ENCODE measurements around the gene KHNYN. TPM values are rescaled to one million over a fixed set of nuclear protein-coding genes. Genes with fewer than 3 reads are reported as not detected.

The KHNYN gene
- total and polyA plus RNA-seq, 2 experiments from 2014 or later = 35.7 to 90.7 TPM

DNA sequence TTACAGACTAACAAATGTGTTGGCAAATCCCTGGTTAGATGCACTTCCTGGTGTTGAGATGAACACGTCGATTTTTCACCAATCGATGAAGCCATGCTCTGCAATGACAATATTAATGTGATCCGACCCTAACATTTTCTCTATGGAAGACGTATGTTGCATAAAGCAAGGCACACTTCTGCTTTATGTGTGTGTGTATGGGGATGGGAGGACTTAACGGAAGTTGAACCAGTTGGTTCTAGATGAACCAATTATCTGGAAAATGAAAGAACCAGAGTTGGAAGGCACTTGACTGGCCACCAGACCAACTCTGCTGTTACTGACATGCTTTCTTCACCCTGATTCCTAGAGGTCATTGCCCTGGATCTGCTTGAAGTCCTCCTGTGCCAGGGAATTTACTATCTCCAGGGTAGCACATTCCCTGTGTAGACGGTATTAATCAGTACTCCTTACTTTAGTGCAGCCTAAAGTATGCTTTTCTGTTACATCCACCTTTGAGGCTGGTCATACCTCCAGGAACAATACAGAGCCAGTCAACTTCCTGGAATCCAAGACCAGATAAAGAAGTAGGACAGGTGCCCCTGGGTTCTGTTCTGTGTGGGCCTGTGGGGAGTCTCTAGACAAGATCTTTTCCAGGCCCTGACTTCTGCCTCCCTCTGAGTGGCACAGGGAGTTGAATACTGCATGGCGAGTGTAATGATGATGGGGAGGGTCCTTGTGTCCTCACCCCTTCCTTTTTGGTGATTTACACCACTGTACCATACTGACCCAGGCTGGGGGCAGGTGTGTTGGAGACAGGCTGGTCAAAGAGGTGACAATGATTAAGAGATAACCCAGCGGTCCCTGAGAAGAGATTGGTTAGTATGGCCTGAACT, 8.7 kb downstream of the KHNYN start:
- Histone ChIP-seq H3K27me3 (no peaks in the 10 kb centered on the region), H3K9me3 (ENCODE audit: low read depth) (no peaks in the 10 kb centered on the region), H3K4me3 (no peak overlapping the region), H3K27ac (no peak overlapping the region), H3K4me1 (ENCODE audit: low read depth) (peaks cover 6% of the 10 kb centered on the region), H3K36me3 (peaks cover 30% of the 10 kb centered on the region)
- TF ChIP-seq, protein P1, sequence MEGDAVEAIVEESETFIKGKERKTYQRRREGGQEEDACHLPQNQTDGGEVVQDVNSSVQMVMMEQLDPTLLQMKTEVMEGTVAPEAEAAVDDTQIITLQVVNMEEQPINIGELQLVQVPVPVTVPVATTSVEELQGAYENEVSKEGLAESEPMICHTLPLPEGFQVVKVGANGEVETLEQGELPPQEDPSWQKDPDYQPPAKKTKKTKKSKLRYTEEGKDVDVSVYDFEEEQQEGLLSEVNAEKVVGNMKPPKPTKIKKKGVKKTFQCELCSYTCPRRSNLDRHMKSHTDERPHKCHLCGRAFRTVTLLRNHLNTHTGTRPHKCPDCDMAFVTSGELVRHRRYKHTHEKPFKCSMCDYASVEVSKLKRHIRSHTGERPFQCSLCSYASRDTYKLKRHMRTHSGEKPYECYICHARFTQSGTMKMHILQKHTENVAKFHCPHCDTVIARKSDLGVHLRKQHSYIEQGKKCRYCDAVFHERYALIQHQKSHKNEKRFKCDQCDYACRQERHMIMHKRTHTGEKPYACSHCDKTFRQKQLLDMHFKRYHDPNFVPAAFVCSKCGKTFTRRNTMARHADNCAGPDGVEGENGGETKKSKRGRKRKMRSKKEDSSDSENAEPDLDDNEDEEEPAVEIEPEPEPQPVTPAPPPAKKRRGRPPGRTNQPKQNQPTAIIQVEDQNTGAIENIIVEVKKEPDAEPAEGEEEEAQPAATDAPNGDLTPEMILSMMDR (IDR thresholded peaks at IDR 0.05; ENCODE audit: low read depth, low read length) = no peak
- no peak for DNase-seq (ENCODE audit: low read depth in 1 of 2, low spot score in 1 of 2)

- no peak for DNase-seq (ENCODE audit: low read depth in 1 of 2, low spot score in 1 of 2)
- peaks cover 8% of the 10 kb centered on the region for H3K4me1 ChIP-seq (ENCODE audit: low read depth)
- H3K27me3 ChIP-seq = no peaks in the 10 kb centered on the region
- no peaks in the 10 kb centered on the region for H3K9me3 ChIP-seq (ENCODE audit: low read depth)
- no peak overlapping the region for H3K27ac ChIP-seq
- H3K4me3 ChIP-seq = no peak overlapping the region
- TF ChIP-seq, protein P1 (IDR thresholded peaks at IDR 0.05; ENCODE audit: low read depth, low read length) = no peak
- H3K36me3 ChIP-seq = peaks cover 23% of the 10 kb centered on the region
Observed at GRCh38 chr14:24439257-24439656, 9.5 kb downstream of the KHNYN start.

- Histone ChIP-seq H3K27me3 (no peaks in the 10 kb centered on the region), H3K27ac (no peak overlapping the region), H3K9me3 (ENCODE audit: low read depth) (no peaks in the 10 kb centered on the region), H3K36me3 (peaks cover 23% of the 10 kb centered on the region), H3K4me1 (ENCODE audit: low read depth) (peaks cover 8% of the 10 kb centered on the region), H3K4me3 (no peak overlapping the region)
- TF ChIP-seq, protein P1 (IDR thresholded peaks at IDR 0.05; ENCODE audit: low read depth, low read length) = no peak
- no peak for DNase-seq (ENCODE audit: low read depth in 1 of 2, low spot score in 1 of 2)
Observed at GRCh38 chr14:24439830-24440605, 10.3 kb downstream of the KHNYN start.

DNA sequence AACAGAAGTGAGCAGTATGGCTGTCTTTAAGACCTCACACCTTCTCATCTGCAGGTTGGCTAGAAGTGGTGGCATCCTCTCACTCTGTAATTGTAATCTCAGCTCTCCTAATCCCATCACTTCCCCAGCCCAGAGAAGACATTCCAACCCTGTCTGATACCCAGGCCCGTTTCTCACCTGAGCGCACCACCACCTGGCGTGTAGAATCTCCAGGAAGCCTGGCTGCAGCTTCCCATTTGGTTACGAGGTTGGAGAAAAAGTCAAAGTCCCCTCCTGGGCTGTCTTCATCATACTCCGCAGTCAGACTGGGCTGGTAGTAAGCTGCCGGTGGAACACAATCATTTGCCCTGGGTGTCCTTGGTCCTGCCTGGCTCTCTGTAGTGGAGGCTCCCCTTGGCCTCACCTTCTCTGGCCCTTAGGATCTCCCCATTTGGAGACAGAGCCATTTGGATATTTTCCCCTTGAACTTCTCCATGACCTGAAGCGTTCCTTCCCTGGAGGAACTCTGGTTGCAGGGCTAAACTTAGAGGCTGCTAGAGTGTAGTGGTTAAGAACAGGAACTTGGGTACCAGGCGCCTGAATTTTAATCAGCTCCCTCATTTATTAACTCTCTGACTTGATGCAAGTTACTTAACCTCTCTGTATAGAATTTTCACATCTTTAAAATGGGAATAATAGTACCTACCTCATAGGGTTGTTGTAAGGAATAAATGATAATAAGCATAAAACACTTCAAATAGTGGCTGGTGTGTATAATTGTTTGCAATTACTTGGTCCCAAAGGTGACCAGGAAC, 11.0 kb downstream of the KHNYN start:
- TF ChIP-seq, protein P1 (IDR thresholded peaks at IDR 0.05; ENCODE audit: low read depth, low read length) = no peak
- no peak overlapping the region for H3K27ac ChIP-seq
- no peaks in the 10 kb centered on the region for H3K27me3 ChIP-seq
- DNase-seq (ENCODE audit: low read depth in 1 of 2, low spot score in 1 of 2) = no peak
- no peaks in the 10 kb centered on the region for H3K9me3 ChIP-seq (ENCODE audit: low read depth)
- peaks cover 23% of the 10 kb centered on the region for H3K36me3 ChIP-seq
- peaks cover 8% of the 10 kb centered on the region for H3K4me1 ChIP-seq (ENCODE audit: low read depth)
- H3K4me3 ChIP-seq = no peak overlapping the region

DNA sequence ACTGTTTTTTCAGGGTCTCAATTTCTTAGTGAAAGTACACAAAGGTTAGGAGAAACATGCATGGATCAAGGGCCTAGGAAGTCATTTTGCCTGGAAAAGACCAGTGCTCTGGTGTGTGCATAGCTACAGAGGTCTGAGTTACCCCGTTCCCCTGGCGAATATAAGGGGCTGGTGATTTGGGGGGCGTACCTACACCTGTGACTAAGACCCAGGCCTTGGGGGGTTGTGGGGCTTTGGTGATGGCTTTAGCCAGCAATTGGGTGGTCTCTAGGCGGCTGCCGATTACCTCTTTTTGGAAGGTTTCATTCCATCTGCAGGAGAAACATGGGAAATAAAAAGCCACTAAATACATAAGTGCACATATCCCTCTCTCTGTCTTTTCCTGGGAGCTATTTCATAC, 11.7 kb downstream of the KHNYN start:
- H3K27ac ChIP-seq = peak overlapping the region; percentile 98
- H3K9me3 ChIP-seq (ENCODE audit: low read depth) = no peaks in the 10 kb centered on the region
- no peak for DNase-seq (ENCODE audit: low read depth in 1 of 2, low spot score in 1 of 2)

More for the DNA sequence above, 11.7 kb downstream of the KHNYN start:
- H3K36me3 ChIP-seq = peaks cover 23% of the 10 kb centered on the region
- H3K4me3 ChIP-seq = peak overlapping the region; percentile 58
- TF ChIP-seq, protein P1 (IDR thresholded peaks at IDR 0.05; ENCODE audit: low read depth, low read length) = no peak
- H3K4me1 ChIP-seq (ENCODE audit: low read depth) = peaks cover 8% of the 10 kb centered on the region
- H3K27me3 ChIP-seq = no peaks in the 10 kb centered on the region
